Trophoblast cell (in vitro differentiated cells and primary cell): ENCODE data around the gene CD99.
"Not testable (repeated sequence)": the region's sequence is repeated elsewhere in the genome, so short reads cannot be mapped to it uniquely, and the experiment has no call there.

Experiments
- DNase-seq, 2 donors: peaks; one replicate each; pipeline ENCODE4 v3.0.0-alpha.2; 2016
- H2AFZ ChIP-seq: 2 replicates; pipeline ENCODE4 v1.6.1; 2013; ENCODE audit warnings: low read length, moderate library complexity, mild to moderate bottlenecking; ENCODE audit not compliant: insufficient read depth, poor library complexity
- H2AK5ac ChIP-seq: 2 replicates; pipeline ENCODE4 v1.6.1; 2013; ENCODE audit warnings: mild to moderate bottlenecking, low read length
- H2BK120ac ChIP-seq: 2 replicates; pipeline ENCODE4 v1.6.1; 2013; ENCODE audit warnings: low read length, mild to moderate bottlenecking, moderate library complexity; ENCODE audit not compliant: insufficient read depth, poor library complexity
- H2BK12ac ChIP-seq: 2 replicates; pipeline ENCODE4 v1.6.1; 2013; ENCODE audit warnings: mild to moderate bottlenecking, low read length, moderate library complexity
- H2BK5ac ChIP-seq: 2 replicates; pipeline ENCODE4 v1.6.1; 2013; ENCODE audit warnings: low read length, low read depth, moderate library complexity, mild to moderate bottlenecking; ENCODE audit not compliant: poor library complexity
- H3K14ac ChIP-seq: 2 replicates; pipeline ENCODE4 v1.6.1; 2013; ENCODE audit warnings: mild to moderate bottlenecking, low read length
- H3K18ac ChIP-seq: 2 replicates; pipeline ENCODE4 v1.6.1; 2013; ENCODE audit warnings: mild to moderate bottlenecking, low read length
- H3K23ac ChIP-seq: 2 replicates; pipeline ENCODE4 v1.6.1; 2013; ENCODE audit warnings: low read length
- H3K27ac ChIP-seq: 2 replicates; pipeline ENCODE4 v1.5.1; 2013; ENCODE audit warnings: low read depth, mild to moderate bottlenecking, inconsistent platforms, low read length, moderate library complexity
- H3K27me3 ChIP-seq: 2 replicates; pipeline ENCODE4 v1.6.1; 2013; ENCODE audit warnings: inconsistent platforms, mild to moderate bottlenecking, low read length, moderate library complexity; ENCODE audit not compliant: insufficient read depth
- H3K36me3 ChIP-seq, 2 experiments: 1 replicate in 1 of 2; 2 replicates in 1 of 2; pipeline ENCODE4 v1.6.1; 2013; ENCODE audit warnings: low read length in 2 of 2, mild to moderate bottlenecking in 2 of 2, moderate library complexity in 1 of 2; ENCODE audit not compliant: insufficient read depth in 2 of 2, control insufficient read depth in 1 of 2
- H3K4ac ChIP-seq: 2 replicates; pipeline ENCODE4 v1.6.1; 2013; ENCODE audit warnings: low read depth, mild to moderate bottlenecking, low read length, moderate library complexity
- H3K4me1 ChIP-seq, 2 experiments: 1 replicate in 1 of 2; 2 replicates in 1 of 2; pipeline ENCODE4 v1.6.1; 2013; ENCODE audit warnings: low read length in 2 of 2, mild to moderate bottlenecking in 2 of 2, moderate library complexity in 1 of 2; ENCODE audit not compliant: insufficient read depth in 2 of 2, control insufficient read depth in 1 of 2
- H3K4me2 ChIP-seq: 2 replicates; pipeline ENCODE4 v1.6.1; 2013; ENCODE audit warnings: inconsistent platforms, mild to moderate bottlenecking, low read length, moderate library complexity
- H3K4me3 ChIP-seq: 2 replicates; pipeline ENCODE4 v1.5.1; 2013; ENCODE audit warnings: mild to moderate bottlenecking, low read depth, low read length, inconsistent platforms
- H3K79me1 ChIP-seq: one replicate; pipeline ENCODE4 v1.6.1; 2013; ENCODE audit warnings: low read length
- H3K79me2 ChIP-seq: 2 replicates; pipeline ENCODE4 v1.6.1; 2013; ENCODE audit warnings: low read length, mild to moderate bottlenecking; ENCODE audit not compliant: control insufficient read depth, insufficient read depth, poor library complexity
- H3K9ac ChIP-seq: 2 replicates; pipeline ENCODE4 v1.6.1; 2013; ENCODE audit warnings: mild to moderate bottlenecking, low read length
- H3K9me3 ChIP-seq: 2 replicates; pipeline ENCODE4 v1.6.1; 2013; ENCODE audit warnings: low read depth, mild to moderate bottlenecking, control low read depth, inconsistent platforms, low read length; ENCODE audit not compliant: insufficient read depth
- H4K12ac ChIP-seq: 2 replicates; pipeline ENCODE4 v1.6.1; 2013; ENCODE audit warnings: low read depth, mild to moderate bottlenecking, low read length, moderate library complexity
- H4K8ac ChIP-seq: 2 replicates; pipeline ENCODE4 v1.6.1; 2013; ENCODE audit warnings: low read depth, mild to moderate bottlenecking, low read length, moderate library complexity
- H4K91ac ChIP-seq: one replicate; pipeline ENCODE4 v1.6.1; 2013; ENCODE audit warnings: low read depth, mild to moderate bottlenecking, low read length, moderate library complexity
- WGBS: extraction: QIAGEN DNeasy Blood & Tissue Kit; methylation state at CpG from one replicate; pipeline ENCODE4 v1.1.7; 2013; ENCODE audit warnings: missing lambda C conversion rate; ENCODE audit not compliant: insufficient read length, insufficient coverage; ENCODE audit errors: extremely low coverage; 5-methylcytosine and 5-hydroxymethylcytosine counted together

Gene CD99

DNA sequence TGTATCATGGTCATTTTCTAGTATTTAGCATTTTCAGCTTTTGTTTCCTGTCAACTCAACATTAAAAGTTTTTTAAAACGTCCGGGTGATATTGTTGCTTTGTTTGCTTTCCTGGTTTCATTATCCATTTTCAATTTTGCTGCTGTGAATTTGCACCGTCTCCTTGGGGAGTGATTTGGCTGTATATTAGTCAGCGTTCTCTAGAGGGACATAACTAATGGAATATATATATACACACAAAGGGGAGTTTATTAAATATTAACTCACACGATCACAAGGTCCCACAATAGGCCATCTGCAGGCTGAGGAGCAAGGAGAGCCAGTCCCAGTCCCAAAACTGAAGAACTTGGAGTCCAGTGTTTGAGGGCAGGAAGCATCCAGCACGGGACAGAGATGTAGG is 55.2 kb downstream of the CD99 start:
- H3K4me3 ChIP-seq, DNase-seq, H3K79me2 ChIP-seq, H4K91ac ChIP-seq, H3K14ac ChIP-seq, H3K4ac ChIP-seq, H3K9me3 ChIP-seq, H3K79me1 ChIP-seq, H2BK5ac ChIP-seq, H4K8ac ChIP-seq, H2AK5ac ChIP-seq, H4K12ac ChIP-seq, H2BK120ac ChIP-seq, H3K27me3 ChIP-seq, H3K4me1 ChIP-seq, H3K4me2 ChIP-seq, H3K36me3 ChIP-seq, H2AFZ ChIP-seq, H3K27ac ChIP-seq, H3K9ac ChIP-seq, H2BK12ac ChIP-seq, H3K18ac ChIP-seq, H3K23ac ChIP-seq: not testable (repeated sequence)
- no CpG with 5 or more reads among the region's 6 CpGs for WGBS

DNA sequence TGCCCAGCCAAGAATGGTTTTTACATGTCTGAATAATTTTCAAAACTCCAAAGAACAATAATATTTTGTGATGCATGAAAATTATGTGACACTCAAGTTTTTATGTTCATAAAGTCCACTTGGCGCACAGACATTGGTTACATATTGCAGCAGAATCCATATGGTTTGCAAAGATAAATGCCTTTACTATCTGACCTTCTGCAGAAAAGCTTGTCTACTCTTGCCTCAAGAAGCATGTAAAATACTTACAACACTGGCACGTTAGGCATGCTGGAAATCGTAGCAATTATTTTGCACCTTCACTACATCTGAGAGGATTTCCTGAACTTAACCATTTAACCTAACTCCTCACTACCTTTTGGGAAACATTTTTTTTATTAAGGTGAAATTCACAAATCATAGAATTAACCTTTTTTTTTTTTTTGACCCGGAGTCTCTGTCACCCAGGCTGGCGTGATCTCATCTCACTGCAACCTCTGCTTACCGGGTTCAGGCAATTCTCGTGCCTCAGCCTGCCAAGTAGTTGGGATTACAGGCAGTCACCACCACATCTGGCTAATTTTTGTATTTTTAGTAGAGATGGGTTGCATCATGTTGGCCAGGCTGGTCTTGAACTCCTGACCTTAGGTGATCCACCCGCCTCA is 57.2 kb downstream of the CD99 start:
- Histone ChIP-seq H3K4me2 (no peak overlapping the region), H2BK120ac (no peak overlapping the region), H3K9ac (no peak overlapping the region), H3K23ac (no peak overlapping the region), H2BK12ac (no peak overlapping the region), H3K9me3 (no peaks in the 10 kb centered on the region), H3K79me2 (no peaks in the 10 kb centered on the region), H3K36me3 (peaks cover 0 to 2% of the 10 kb centered on the region in 2 experiments), H4K8ac (no peak overlapping the region), H3K79me1 (no peaks in the 10 kb centered on the region), H3K18ac (no peak overlapping the region), H3K4ac (no peak overlapping the region), H2AFZ (no peak overlapping the region), H3K4me1 (peaks cover 0 to 9% of the 10 kb centered on the region in 2 experiments), H3K27me3 (no peaks in the 10 kb centered on the region), H4K12ac (no peak overlapping the region), H2BK5ac (no peak overlapping the region), H3K27ac (no peak overlapping the region), H4K91ac (no peak overlapping the region), H3K14ac (no peak overlapping the region), H2AK5ac (no peak overlapping the region), H3K4me3 (no peak overlapping the region)
- no CpG with 5 or more reads among the region's 8 CpGs for WGBS
- peak; percentile 31 to 63 for DNase-seq

DNA sequence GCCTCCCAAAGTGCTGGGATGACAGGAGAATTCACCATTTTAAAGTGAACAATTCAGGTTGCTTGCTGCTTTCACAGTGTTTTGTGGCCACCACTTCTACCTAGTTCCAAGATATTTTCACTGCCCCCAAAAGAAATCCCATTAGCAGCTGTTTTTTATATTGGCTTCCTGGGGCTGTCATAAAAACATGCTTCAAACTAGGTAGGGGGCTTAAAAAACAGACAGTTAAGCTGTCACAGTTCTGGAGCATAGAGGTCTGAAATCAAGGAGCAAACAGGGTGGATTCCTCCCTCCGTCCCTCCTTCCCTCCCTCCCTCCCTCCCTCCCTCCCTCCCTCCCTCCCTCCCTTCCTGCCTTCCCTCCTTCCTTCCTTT is 57.7 kb downstream of the CD99 start:
- Histone ChIP-seq H3K18ac (no peak overlapping the region), H4K8ac (no peak overlapping the region), H2BK5ac (no peak overlapping the region), H3K9ac (no peak overlapping the region), H3K9me3 (no peaks in the 10 kb centered on the region), H2AFZ (no peak overlapping the region), H3K4ac (no peak overlapping the region), H3K4me2 (no peak overlapping the region), H3K4me3 (no peak overlapping the region), H3K27ac (no peak overlapping the region), H3K79me1 (no peaks in the 10 kb centered on the region), H4K91ac (no peak overlapping the region), H3K27me3 (no peaks in the 10 kb centered on the region), H2BK120ac (no peak overlapping the region), H3K14ac (no peak overlapping the region), H3K79me2 (no peaks in the 10 kb centered on the region), H3K23ac (no peak overlapping the region), H2BK12ac (no peak overlapping the region), H2AK5ac (no peak overlapping the region), H3K4me1 (peaks cover 0 to 9% of the 10 kb centered on the region in 2 experiments), H4K12ac (no peak overlapping the region), H3K36me3 (no peaks in the 10 kb centered on the region)
- DNase-seq: no peak
- no CpG with 5 or more reads among the region's 1 CpG for WGBS

DNA sequence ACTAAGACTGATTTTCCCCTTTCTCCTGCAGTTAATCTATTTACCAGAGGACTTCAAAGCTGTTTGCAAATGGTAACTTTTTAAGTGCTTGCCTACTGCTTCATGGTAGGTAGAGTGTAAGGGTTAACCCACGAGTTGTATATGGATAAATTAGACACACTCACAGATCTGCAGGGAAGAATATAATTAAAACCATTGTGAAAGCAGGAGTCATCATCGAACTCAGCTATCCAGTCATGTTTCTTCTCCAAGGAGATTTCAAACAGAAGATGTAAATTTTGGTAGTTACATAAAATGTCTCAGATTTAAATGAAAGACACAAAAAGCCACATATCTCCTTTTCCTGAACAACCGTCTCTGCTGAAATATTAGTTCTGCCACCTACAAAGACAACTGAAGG is 60.2 kb downstream of the CD99 start:
- H3K9me3 ChIP-seq: no peaks in the 10 kb centered on the region
- no peak overlapping the region for H4K12ac ChIP-seq
- no peak overlapping the region for H3K27ac ChIP-seq
- H4K8ac ChIP-seq: no peak overlapping the region
- no peak overlapping the region for H3K4ac ChIP-seq
- no peak overlapping the region for H3K4me3 ChIP-seq
- no peak overlapping the region for H2BK120ac ChIP-seq
- H3K18ac ChIP-seq: no peak overlapping the region
- no peak overlapping the region for H3K9ac ChIP-seq
- no peaks in the 10 kb centered on the region for H3K36me3 ChIP-seq
- H4K91ac ChIP-seq: no peak overlapping the region
- no peak overlapping the region for H2AK5ac ChIP-seq
- H2AFZ ChIP-seq: no peak overlapping the region
- no CpG with 5 or more reads among the region's 3 CpGs for WGBS
- H3K23ac ChIP-seq: no peak overlapping the region
- H2BK5ac ChIP-seq: no peak overlapping the region
- no peak overlapping the region for H3K14ac ChIP-seq
- no peak for DNase-seq
- H3K4me1 ChIP-seq: peaks cover 0 to 9% of the 10 kb centered on the region in 2 experiments
- no peaks in the 10 kb centered on the region for H3K79me1 ChIP-seq
- H2BK12ac ChIP-seq: no peak overlapping the region
- no peaks in the 10 kb centered on the region for H3K27me3 ChIP-seq
- no peaks in the 10 kb centered on the region for H3K79me2 ChIP-seq
- no peak overlapping the region for H3K4me2 ChIP-seq
